Measurements from ENCODE around the gene GEMIN2.

DNA sequence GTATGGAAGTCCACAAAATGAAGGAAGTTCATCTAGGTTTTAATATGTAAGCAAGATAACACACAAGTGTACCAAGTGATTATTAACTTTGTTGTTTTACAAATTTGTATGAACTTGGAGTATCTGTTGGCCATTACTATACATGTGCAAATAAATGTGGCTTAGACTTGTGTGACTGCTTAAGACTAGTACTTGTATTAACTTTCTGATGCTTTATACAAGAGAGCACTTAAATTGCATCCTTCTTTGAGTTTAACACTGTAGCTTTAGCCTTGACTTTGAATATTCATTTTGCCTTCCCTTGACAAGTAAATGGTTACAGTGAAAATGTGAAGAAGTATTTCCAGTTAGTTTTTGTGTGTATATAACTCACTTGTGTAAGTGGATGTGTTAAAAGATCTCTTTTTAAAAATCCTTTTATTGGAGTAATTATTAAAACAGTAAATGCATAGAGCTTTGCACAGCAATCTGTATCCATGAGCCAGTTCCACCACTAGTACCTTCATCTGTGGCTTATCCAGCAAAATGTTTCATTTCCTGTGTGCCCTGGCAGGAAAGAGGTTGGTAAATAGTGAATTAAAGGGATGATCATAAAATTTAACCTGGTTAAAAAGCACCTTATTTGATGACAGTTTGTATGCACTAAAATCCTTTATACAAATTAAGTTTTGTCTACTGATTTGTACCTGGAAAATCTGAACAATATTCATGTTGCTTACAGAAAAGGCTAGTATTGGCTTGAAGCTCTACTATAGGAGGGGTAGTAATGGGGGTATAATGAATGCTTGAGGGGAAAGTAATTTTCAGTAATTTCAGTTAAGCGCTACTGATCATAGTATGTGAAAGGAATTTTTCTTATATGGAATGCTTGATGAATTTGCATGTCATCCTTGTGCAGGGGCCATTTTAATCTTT lies 68.9 kb downstream of the GEMIN2 start:
- TF ChIP-seq, protein P1, sequence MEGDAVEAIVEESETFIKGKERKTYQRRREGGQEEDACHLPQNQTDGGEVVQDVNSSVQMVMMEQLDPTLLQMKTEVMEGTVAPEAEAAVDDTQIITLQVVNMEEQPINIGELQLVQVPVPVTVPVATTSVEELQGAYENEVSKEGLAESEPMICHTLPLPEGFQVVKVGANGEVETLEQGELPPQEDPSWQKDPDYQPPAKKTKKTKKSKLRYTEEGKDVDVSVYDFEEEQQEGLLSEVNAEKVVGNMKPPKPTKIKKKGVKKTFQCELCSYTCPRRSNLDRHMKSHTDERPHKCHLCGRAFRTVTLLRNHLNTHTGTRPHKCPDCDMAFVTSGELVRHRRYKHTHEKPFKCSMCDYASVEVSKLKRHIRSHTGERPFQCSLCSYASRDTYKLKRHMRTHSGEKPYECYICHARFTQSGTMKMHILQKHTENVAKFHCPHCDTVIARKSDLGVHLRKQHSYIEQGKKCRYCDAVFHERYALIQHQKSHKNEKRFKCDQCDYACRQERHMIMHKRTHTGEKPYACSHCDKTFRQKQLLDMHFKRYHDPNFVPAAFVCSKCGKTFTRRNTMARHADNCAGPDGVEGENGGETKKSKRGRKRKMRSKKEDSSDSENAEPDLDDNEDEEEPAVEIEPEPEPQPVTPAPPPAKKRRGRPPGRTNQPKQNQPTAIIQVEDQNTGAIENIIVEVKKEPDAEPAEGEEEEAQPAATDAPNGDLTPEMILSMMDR (IDR thresholded peaks at IDR 0.05) = no peak
- TF ChIP-seq POLR2A (IDR thresholded peaks at IDR 0.05) = no peak

Measured in gastroesophageal sphincter (tissue), 3 donors.